Keratinocyte (primary cell): ENCODE measurements around the gene UBE2E1.

ENCODE experiments used
- CTCF ChIP-seq, 3 experiments: IDR thresholded peaks in 1 of 3; conservative IDR thresholded peaks in 1 of 3; optimal IDR thresholded peaks in 1 of 3; 2 replicates in 2 of 3; 3 replicates in 1 of 3; pipeline versions ENCODE3 to v1.5.1; 2011; ENCODE audit warnings: low read length in 3 of 3, mild to moderate bottlenecking in 3 of 3, moderate library complexity in 2 of 3, control low read depth in 1 of 3, inconsistent platforms in 1 of 3; ENCODE audit not compliant: insufficient read depth in 2 of 3; ENCODE audit errors: extremely low read depth in 1 of 3
- EZH2 ChIP-seq: IDR thresholded peaks from one replicate; pipeline ENCODE4 v1.6.1; 2012; ENCODE audit warnings: inconsistent platforms, mild to moderate bottlenecking, low read length, moderate library complexity

GRCh38 chr3:23758253-23758838 is 47.4 kb upstream of the UBE2E1 start:
- TF ChIP-seq CTCF (optimal IDR thresholded peaks at IDR 0.05 in 1 of 3, IDR thresholded peaks at IDR 0.05 in 1 of 3, conservative IDR thresholded peaks at IDR 0.05 in 1 of 3; ENCODE audit: extremely low read depth in 1 of 3, insufficient read depth in 2 of 3, low read length in 3 of 3) (no peak), EZH2 (no peak)
